Measurements from ENCODE around the gene KLHL18. TPM values are rescaled to one million over a fixed set of nuclear protein-coding genes. Genes with fewer than 3 reads are reported as not detected.
"Not testable (repeated sequence)": the region's sequence is repeated elsewhere in the genome, so short reads cannot be mapped to it uniquely, and the experiment has no call there.

Gene KLHL18
- total RNA-seq, 1 experiment from 2014 or later: 11.8 TPM

DNA sequence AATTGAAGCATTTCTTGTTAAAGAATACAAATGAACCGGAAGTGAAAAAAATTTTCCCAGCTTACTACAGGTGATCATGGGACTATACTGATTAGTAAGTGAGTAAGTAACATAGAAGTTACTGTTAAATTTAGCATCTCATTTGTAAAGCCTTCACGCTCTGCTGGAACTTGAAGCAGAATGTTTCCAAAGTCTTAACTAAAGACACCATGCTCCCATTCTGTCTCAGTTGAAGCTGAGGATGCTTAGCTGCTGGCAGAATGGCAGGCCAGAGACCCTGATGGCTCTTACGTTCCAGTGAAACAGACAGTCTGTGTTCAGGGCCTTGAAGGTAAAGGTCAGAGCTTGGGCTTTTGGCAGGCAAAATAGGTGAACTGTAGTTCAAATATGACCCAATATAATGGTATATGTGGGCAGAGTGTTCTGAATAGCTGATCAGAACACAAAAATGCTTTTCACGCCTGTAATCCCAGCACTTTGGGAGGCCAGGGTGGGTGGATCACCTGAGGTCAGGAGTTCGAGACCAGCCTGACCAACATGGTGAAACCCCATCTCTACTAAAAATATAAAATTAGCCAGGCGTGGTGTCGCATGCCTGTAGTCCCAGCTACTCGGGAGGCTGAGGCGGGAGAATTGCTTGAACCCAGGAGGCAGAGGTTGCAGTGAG lies 9.1 kb downstream of the KLHL18 start:
- not testable (repeated sequence) for H3K4me1 ChIP-seq; H3K36me3 ChIP-seq; DNase-seq; H3K4me3 ChIP-seq; H3K27ac ChIP-seq; H3K9me3 ChIP-seq (replicated peaks); H3K27me3 ChIP-seq

DNA sequence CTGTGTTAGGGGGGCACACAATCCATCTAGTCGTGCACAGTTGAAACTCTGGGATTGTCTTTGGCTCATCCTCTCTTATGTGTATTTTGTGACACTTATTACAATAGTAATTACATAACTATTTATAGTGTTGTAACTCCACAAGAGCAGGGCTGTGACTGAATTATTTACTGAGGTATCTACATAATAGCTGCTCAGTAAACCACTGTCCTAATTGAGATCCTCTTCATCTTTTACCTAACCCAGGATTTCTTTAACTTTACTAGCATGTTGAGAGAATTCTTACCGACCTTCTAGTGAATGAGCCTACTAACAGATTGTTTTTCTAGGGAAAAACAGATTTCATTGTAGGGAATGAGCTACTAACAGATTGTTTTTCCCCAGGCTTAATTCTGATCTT lies 11.1 kb downstream of the KLHL18 start:
- peaks cover 2% of the 10 kb centered on the region; the same call in 1 of the 2 replicates for H3K36me3 ChIP-seq
- no peaks in the 10 kb centered on the region for H3K9me3 ChIP-seq (replicated peaks)
- H3K27ac ChIP-seq: no peak overlapping the region
- no peak overlapping the region for H3K4me3 ChIP-seq
- peaks cover 4% of the 10 kb centered on the region; the same call in 1 of the 2 replicates for H3K4me1 ChIP-seq
- no peaks in the 10 kb centered on the region for H3K27me3 ChIP-seq
- no peak for DNase-seq

DNA sequence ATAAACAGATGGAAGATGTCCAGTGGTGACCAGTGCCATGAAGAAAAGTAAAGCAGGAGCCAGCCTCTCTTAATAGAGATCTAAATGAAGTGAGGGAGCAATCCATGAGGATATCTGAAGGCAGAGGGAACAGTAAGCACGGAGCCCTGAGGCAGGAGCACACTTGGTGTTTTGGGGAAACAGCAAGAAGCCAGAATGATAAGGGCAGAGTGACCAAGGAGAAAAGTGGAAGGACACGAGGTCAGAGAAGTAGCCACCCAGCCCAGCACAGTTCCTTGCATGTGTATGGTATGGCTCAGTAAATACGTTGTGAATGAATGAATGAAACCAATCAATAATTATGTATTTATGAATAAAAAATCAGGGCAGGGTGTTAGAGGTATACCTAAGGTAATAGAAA lies 11.6 kb downstream of the KLHL18 start:
- Histone ChIP-seq H3K27ac (no peak overlapping the region), H3K27me3 (no peaks in the 10 kb centered on the region), H3K4me3 (no peak overlapping the region), H3K9me3 (replicated peaks) (no peaks in the 10 kb centered on the region), H3K36me3 (no peaks in the 10 kb centered on the region; the same call in 1 of the 2 replicates), H3K4me1 (peaks cover 4% of the 10 kb centered on the region; the same call in 1 of the 2 replicates)
- DNase-seq: no peak

DNA sequence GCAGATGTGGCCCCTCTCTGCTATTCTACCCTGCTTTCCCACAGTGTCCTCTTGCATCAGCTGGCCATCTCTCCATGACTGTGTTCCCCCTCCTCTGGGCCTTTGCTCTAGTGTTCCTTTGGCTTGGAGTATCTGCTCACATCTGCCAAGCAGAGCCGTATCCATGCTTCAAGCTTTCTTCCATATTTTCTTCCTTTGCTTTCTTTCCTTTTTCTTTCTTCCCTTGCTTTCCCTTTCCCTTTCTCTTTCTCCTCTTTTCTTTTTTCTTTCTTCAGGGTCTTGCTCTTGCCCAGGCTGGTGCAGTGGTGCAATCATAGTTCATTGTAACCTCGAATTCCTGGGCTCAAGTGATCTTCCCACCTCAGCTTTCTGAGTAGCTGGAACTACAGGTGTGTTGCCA lies 12.6 kb downstream of the KLHL18 start:
- H3K4me3 ChIP-seq: no peak overlapping the region
- no peak overlapping the region for H3K27ac ChIP-seq
- H3K36me3 ChIP-seq: no peaks in the 10 kb centered on the region
- H3K27me3 ChIP-seq: no peaks in the 10 kb centered on the region
- H3K4me1 ChIP-seq: peaks cover 4% of the 10 kb centered on the region; the same call in 1 of the 2 replicates
- H3K9me3 ChIP-seq (replicated peaks): no peaks in the 10 kb centered on the region
- DNase-seq: no peak

DNA sequence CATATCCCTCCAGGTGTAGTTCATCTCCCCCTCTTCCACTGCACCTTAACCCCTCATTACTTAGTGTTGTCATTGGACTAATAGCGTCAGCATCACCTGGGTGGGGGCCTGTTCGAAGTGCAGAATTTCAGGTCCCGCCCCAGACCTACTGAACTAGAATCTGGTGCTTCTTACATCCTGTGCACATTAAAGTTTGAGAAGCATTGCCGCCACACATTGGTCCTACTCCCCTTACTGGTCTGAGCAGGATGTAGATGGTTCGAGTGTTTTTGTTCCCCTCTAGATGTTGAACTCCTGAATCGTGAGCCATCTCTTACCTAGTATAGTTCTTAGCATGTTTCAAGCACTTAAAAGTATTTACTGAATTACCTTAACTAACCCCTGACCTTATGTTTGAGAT lies 13.2 kb downstream of the KLHL18 start:
- H3K4me3 ChIP-seq: no peak overlapping the region
- no peak overlapping the region for H3K27ac ChIP-seq
- no peak for DNase-seq
- no peaks in the 10 kb centered on the region for H3K9me3 ChIP-seq (replicated peaks)
- no peaks in the 10 kb centered on the region for H3K27me3 ChIP-seq
- H3K4me1 ChIP-seq: peaks cover 4% of the 10 kb centered on the region; the same call in 1 of the 2 replicates
- no peaks in the 10 kb centered on the region for H3K36me3 ChIP-seq

DNA sequence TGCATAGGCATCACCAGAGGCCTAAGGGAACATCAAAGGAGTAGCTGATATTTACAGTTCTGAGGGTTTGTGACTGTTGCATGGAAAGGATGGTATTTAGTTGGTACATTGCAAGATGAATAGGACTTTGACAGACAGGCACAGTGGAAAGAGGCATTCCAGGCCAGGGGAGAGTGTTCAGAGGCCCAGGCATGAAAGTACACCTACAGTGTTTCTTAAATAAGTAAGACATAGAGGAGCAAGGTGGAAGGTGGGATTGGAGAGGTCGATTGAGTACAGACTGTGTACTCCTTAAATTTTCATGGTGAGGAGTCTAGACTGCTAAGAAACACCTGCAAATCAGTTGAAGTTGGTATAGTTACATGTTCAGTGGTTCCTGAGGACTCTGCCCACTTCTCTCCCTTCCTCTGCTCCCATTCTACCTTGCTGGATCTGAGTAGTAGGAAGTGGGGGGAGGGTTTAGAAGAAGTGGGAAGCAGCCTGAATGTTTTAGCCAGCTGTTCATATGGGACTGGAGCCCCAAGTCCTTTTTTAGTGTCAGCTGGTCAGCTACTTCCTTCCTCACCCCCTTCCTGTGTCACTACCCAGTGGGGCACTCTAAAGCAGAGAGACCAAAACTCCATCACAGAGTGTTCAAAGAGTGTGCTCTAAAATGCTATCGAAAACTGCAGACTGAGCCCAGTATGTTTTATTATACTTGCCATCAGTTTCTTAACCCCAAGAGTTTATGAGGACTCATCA lies 14.0 kb downstream of the KLHL18 start:
- no peak for DNase-seq
- Histone ChIP-seq H3K36me3 (no peaks in the 10 kb centered on the region; the same call in 1 of the 2 replicates), H3K4me3 (no peak overlapping the region), H3K9me3 (replicated peaks) (no peaks in the 10 kb centered on the region), H3K27me3 (no peaks in the 10 kb centered on the region), H3K27ac (no peak overlapping the region), H3K4me1 (no peaks in the 10 kb centered on the region)

DNA sequence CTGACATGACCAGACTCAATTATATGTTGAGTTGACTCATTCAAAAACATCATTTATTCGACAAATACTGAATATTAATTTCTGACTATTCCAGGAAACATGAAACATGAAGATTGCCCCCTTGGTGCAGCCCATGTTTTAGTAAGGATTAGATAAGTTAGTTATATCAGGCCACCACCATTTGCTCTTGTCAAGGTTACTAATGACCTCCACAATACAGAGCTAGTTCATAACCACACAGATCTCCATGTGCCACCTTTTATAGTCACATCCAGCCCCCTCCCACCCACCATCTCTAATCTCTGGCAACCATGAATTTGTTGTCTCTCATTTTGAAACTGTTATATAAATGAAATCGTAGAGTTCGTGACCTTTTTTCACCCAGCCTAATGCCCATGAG lies 15.7 kb downstream of the KLHL18 start:
- H3K27ac ChIP-seq: no peak overlapping the region
- no peak for DNase-seq
- H3K9me3 ChIP-seq (replicated peaks): no peaks in the 10 kb centered on the region
- H3K4me3 ChIP-seq: no peak overlapping the region
- H3K27me3 ChIP-seq: no peaks in the 10 kb centered on the region
- no peaks in the 10 kb centered on the region for H3K4me1 ChIP-seq
- H3K36me3 ChIP-seq: peaks cover 3% of the 10 kb centered on the region; the same call in 1 of the 2 replicates

DNA sequence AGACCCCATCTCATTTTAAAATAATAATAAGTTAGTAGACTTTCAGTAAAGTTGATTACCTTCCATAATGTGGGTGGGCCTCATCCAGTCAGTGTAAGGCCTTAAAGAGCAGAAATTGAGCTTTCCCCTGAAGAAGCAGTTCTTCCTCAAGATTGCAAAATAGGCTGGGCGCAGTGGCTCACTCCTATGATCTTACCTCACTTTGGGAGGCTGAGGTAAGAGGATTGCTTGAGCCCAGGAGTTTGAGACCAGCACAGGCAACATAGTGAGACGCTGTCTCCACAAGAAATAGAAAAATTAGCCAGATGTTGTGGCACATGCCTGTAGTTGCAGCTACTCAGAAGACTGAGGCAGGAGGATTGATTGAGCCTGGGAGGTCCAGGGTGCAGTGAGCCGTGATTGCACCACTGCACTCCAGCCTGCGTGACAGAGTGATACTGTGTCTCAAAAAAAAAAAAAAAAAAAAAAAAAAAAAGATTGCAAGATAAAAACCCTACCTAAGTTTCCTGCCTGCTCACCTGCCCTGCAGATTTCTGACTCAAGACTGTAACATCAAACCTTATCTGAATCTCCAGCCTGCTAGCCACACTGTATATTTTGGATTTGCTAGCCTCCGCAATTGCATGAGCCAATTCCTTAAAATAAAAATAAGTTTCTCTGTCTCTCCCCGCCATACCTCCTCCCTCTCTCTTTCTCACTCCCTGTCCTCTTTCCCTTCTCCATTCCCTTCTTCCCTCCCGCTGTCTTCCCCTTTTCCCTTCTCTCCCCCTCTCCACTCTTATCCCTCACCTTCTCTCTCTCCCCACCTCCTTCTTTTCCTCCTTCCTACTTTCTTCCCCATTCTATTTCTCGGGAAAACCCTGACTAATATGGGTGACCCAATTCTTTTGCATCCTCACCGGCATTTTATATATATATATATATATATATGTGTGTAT lies 16.9 kb downstream of the KLHL18 start:
- Histone ChIP-seq H3K27me3 (no peaks in the 10 kb centered on the region), H3K36me3 (peaks cover 3% of the 10 kb centered on the region; the same call in 1 of the 2 replicates), H3K27ac (no peak overlapping the region), H3K9me3 (replicated peaks) (no peaks in the 10 kb centered on the region), H3K4me3 (no peak overlapping the region), H3K4me1 (no peaks in the 10 kb centered on the region)
- no peak for DNase-seq

DNA sequence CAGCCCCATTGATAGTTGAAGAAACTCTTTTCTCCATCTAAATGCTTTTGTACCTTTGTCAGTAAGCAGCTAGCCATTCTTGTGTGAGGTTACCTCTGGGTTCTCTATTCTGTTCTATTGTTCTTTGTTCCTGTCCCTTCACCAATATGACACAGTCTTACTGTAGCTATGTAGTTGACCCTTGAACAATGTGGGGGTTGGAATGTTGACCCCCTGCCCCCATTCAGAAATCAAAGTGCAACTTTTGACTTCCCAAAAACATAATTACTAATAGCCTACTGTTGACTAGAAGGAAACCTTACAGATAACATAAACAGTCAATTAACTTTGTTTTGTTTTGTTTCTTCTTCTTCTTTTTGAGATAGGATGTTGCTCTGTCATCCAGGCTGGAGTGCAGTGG lies 18.7 kb downstream of the KLHL18 start:
- DNase-seq: no peak
- Histone ChIP-seq H3K27me3 (no peaks in the 10 kb centered on the region), H3K9me3 (replicated peaks) (no peaks in the 10 kb centered on the region), H3K36me3 (peaks cover 3% of the 10 kb centered on the region; the same call in 1 of the 2 replicates), H3K4me3 (no peak overlapping the region), H3K4me1 (no peaks in the 10 kb centered on the region), H3K27ac (no peak overlapping the region)

DNA sequence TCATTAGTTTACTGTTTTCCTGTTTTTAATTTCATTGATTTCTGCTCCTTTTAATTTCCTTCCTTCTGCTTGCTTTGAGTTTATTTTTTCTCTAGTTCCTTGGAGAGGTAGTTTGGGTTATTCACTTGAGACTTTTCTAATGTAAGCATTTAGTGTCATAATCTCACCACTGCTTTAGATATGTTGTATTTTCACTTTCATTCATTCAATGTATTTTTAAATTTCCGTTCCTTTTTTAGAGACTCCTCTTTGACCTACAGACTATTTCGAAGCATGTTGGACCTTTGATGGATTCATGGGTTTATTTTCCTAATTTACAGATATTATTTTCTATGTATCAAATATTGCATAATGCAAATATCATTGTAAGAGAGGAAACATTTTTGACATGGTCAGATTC lies 23.3 kb downstream of the KLHL18 start:
- Histone ChIP-seq H3K4me1 (no peaks in the 10 kb centered on the region), H3K27me3 (no peaks in the 10 kb centered on the region), H3K9me3 (replicated peaks) (no peaks in the 10 kb centered on the region), H3K36me3 (peaks cover 3% of the 10 kb centered on the region; the same call in 1 of the 2 replicates), H3K4me3 (no peak overlapping the region), H3K27ac (no peak overlapping the region)
- DNase-seq: no peak

DNA sequence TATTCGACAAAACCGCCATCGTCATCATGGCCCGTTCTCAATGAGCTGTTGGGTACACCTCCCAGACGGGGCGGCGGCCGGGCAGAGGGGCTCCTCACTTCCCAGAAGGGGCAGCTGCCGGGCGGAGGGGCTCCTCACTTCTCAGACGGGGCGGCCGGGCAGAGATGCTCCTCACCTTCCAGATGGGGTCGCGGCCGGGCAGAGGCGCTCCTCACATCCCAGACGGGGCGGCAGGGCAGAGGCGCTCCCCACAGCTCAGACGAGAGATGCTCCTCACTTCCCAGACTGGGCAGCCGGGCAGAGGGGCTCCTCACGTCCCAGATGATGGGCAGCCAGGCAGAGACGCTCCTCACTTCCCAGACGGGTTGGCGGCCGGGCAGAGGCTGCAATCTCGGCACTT lies 26.5 kb downstream of the KLHL18 start:
- not testable (repeated sequence) for H3K27ac ChIP-seq; H3K36me3 ChIP-seq; H3K4me3 ChIP-seq; H3K4me1 ChIP-seq; H3K9me3 ChIP-seq (replicated peaks); DNase-seq; H3K27me3 ChIP-seq

DNA sequence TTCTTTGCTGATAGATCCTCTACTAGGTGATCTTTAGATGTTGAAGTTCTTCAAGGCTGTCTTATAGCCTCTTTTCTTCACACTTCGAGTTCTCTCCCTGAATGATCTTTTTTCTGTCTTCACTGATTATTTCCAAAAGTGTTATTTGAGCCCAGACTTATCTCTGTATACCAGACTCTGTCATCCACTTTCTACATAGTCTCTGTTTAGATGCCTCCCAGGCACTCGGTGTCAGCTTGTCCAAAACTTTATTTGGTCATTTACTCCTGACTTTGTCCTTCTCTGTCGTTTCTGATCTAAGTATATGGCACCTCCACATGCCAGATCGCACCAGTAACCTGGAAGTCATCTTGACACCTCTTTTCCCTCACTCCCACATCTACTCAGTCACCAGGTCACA lies 27.6 kb downstream of the KLHL18 start:
- no peaks in the 10 kb centered on the region; the same call in 1 of the 2 replicates for H3K36me3 ChIP-seq
- no peak overlapping the region for H3K4me3 ChIP-seq
- no peaks in the 10 kb centered on the region for H3K4me1 ChIP-seq
- no peaks in the 10 kb centered on the region for H3K9me3 ChIP-seq (replicated peaks)
- no peak overlapping the region for H3K27ac ChIP-seq
- DNase-seq: no peak
- H3K27me3 ChIP-seq: no peaks in the 10 kb centered on the region

DNA sequence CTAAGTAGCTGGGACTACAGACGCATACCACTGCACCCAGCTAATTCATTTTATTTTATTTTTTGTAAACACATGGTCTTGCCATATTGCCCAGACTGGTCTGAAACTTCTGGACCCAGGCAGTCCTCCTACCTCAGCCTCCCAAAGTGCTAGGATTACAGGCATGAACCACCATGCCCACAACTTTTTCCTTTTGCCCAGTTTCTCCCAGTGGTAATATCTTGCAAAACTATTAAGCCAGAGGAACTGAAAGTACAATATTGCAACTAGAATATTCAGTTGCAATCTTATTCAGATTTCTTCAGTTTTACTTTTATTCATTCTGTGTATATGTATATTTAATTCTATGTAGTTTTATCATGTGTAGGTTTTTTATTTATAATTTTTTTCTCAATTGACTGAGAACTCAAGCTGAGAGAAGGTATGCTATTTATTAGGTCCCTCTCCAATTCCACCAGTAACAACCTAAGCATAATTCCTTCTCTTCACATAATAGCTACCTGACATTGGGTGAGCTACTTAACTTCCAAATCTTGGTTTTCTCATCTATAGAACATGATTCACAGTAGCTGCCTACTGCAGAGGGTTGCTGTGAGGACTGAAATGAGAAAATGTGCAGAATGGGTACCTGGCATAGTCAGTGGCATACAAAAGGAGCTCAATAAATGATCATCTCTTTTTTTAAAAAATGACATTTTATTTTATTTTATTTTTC lies 30.8 kb downstream of the KLHL18 start:
- no peak overlapping the region for H3K27ac ChIP-seq
- no peaks in the 10 kb centered on the region for H3K27me3 ChIP-seq
- no peak for DNase-seq
- no peaks in the 10 kb centered on the region for H3K4me1 ChIP-seq
- H3K4me3 ChIP-seq: no peak overlapping the region
- no peaks in the 10 kb centered on the region for H3K9me3 ChIP-seq (replicated peaks)
- no peaks in the 10 kb centered on the region for H3K36me3 ChIP-seq

DNA sequence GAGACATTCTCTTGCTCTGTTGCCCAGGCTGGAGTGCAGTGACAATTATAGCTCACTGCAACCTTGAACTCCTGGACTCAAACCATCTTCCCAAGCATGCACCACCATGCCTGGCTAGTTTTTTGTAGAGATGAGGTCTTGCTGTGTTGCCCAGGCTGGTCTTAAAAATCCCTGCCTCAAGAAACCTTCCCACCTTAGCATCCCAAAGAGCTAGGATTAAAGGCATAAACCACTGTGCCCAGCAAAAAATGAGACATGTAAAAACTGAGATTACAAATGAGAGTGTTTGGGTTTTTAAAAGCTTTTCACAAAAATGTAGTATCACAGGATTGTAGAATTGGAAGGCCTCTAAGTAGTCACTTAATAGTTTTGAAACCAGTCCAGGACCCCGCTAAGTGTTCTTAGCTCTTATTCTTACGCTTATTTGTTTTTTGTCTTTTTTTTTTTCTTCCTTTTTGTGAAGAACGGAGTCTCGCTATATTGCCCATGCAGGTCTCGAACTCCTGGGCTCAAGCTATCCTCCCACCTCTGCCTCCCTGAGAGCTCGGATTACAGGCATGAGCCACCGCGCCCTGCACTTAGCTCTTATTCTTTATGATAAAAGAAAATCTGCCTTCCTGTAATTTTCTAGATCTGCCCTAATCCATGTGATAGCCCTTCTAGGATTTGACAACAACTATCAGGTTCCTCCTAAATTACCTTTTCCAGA lies 31.5 kb downstream of the KLHL18 start:
- no peak for DNase-seq

More for the DNA sequence above, 31.5 kb downstream of the KLHL18 start:
- H3K27me3 ChIP-seq: no peaks in the 10 kb centered on the region
- H3K4me1 ChIP-seq: no peaks in the 10 kb centered on the region
- no peaks in the 10 kb centered on the region for H3K36me3 ChIP-seq
- no peaks in the 10 kb centered on the region for H3K9me3 ChIP-seq (replicated peaks)
- H3K27ac ChIP-seq: no peak overlapping the region
- H3K4me3 ChIP-seq: no peak overlapping the region

Data from SJCRH30 (cell line).